Measurements from ENCODE around the gene ITGBL1. TPM values are rescaled to one million over a fixed set of nuclear protein-coding genes. Genes with fewer than 3 reads are reported as not detected.

ITGBL1 gene
- polyA plus RNA-seq, 3 donors = not detected

DNA sequence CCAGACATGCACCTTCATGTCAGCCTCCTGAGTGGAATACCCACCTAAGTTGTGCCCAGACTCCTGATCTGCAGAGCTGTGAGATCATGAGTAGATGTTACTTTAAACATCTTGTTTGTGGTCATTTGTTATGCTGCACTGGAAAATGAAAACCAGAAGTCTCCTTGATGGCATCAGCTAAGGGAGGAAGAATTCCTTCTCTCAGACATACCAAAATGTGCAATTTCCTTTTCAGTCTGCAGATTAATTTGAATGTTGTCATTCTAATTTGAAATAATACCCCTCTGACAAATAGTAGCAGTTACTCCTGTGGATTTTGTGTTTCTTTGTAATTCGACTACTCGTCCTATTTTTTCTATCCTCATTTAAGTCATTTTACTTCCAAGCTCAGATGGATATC is 59.3 kb downstream of the ITGBL1 start:
- no peaks in the 10 kb centered on the region for H3K4me1 ChIP-seq (ENCODE audit: control insufficient read depth in 1 of 2, insufficient read depth in 2 of 2, low read length in 2 of 2)
- H3K4me1 Mint-ChIP-seq = no peaks in the 10 kb centered on the region
- H3K27ac Mint-ChIP-seq = no peak overlapping the region
- no peaks in the 10 kb centered on the region for H3K36me3 Mint-ChIP-seq
- H3K36me3 ChIP-seq (replicated peaks in 1 of 2; ENCODE audit: control insufficient read depth in 1 of 2, insufficient read depth in 2 of 2, low read length in 2 of 2) = no peaks in the 10 kb centered on the region
- no peak for TF ChIP-seq CTCF (IDR thresholded peaks at IDR 0.05)
- intact Hi-C loops (cut with micrococcal nuclease) = no loop called here
- no peak overlapping the region for H3K4me3 Mint-ChIP-seq
- no peak overlapping the region for H3K4me2 ChIP-seq (replicated peaks; ENCODE audit: extremely low read depth, low read length, poor library complexity, severe bottlenecking)
- peaks cover 0 to 2% (median 0%) of the 10 kb centered on the region in 7 donors for H3K9me3 Mint-ChIP-seq
- no peaks in the 10 kb centered on the region for H4K20me1 ChIP-seq (ENCODE audit: insufficient read depth, low read length)
- H3K4me3 ChIP-seq (replicated peaks in 1 of 3; ENCODE audit: low read depth in 2 of 3, low read length in 3 of 3) = no peak overlapping the region
- no peak for DNase-seq
- H2AFZ ChIP-seq (ENCODE audit: insufficient read depth, low read depth, low read length, poor library complexity, severe bottlenecking) = no peak overlapping the region
- no peak overlapping the region for H3K27ac ChIP-seq (ENCODE audit: low read depth in 1 of 2, low read length in 2 of 2)
- H3K79me2 ChIP-seq (ENCODE audit: insufficient read depth, low read length) = no peaks in the 10 kb centered on the region
- no peaks in the 10 kb centered on the region for H3K27me3 Mint-ChIP-seq (ENCODE audit: low read depth in 3 of 3)
- no peaks in the 10 kb centered on the region for H3K9me3 ChIP-seq (replicated peaks in 1 of 2; ENCODE audit: control insufficient read depth in 1 of 2, insufficient read depth in 1 of 2, low read length in 2 of 2)
- WGBS (ENCODE audit: insufficient coverage) = no CpG with 5 or more reads among the region's 2 CpGs
- H3K9ac ChIP-seq (ENCODE audit: insufficient read depth, low read length, poor library complexity, severe bottlenecking) = no peak overlapping the region
- H3K27me3 ChIP-seq (ENCODE audit: control insufficient read depth in 2 of 2, insufficient read depth in 2 of 2, low read length in 2 of 2) = no peaks in the 10 kb centered on the region

GRCh38 chr13:101512650-101513049 is 60.2 kb downstream of the ITGBL1 start:
- no peaks in the 10 kb centered on the region for H3K27me3 Mint-ChIP-seq (ENCODE audit: low read depth in 3 of 3)
- Histone ChIP-seq H3K4me2 (replicated peaks; ENCODE audit: extremely low read depth, low read length, poor library complexity, severe bottlenecking) (no peak overlapping the region), H3K27me3 (ENCODE audit: control insufficient read depth in 2 of 2, insufficient read depth in 2 of 2, low read length in 2 of 2) (no peaks in the 10 kb centered on the region), H4K20me1 (ENCODE audit: insufficient read depth, low read length) (no peaks in the 10 kb centered on the region), H3K79me2 (ENCODE audit: insufficient read depth, low read length) (no peaks in the 10 kb centered on the region), H3K36me3 (replicated peaks in 1 of 2; ENCODE audit: control insufficient read depth in 1 of 2, insufficient read depth in 2 of 2, low read length in 2 of 2) (no peaks in the 10 kb centered on the region), H3K27ac (ENCODE audit: low read depth in 1 of 2, low read length in 2 of 2) (no peak overlapping the region), H3K9me3 (replicated peaks in 1 of 2; ENCODE audit: control insufficient read depth in 1 of 2, insufficient read depth in 1 of 2, low read length in 2 of 2) (no peaks in the 10 kb centered on the region), H2AFZ (ENCODE audit: insufficient read depth, low read depth, low read length, poor library complexity, severe bottlenecking) (no peak overlapping the region), H3K9ac (ENCODE audit: insufficient read depth, low read length, poor library complexity, severe bottlenecking) (no peak overlapping the region), H3K4me1 (ENCODE audit: control insufficient read depth in 1 of 2, insufficient read depth in 2 of 2, low read length in 2 of 2) (no peaks in the 10 kb centered on the region), H3K4me3 (replicated peaks in 1 of 3; ENCODE audit: low read depth in 2 of 3, low read length in 3 of 3) (no peak overlapping the region)
- no peaks in the 10 kb centered on the region for H3K4me1 Mint-ChIP-seq
- no CpG with 5 or more reads among the region's 1 CpG for WGBS (ENCODE audit: insufficient coverage)
- H3K36me3 Mint-ChIP-seq = no peaks in the 10 kb centered on the region
- no peak for TF ChIP-seq CTCF (IDR thresholded peaks at IDR 0.05)
- H3K27ac Mint-ChIP-seq = no peak overlapping the region
- H3K9me3 Mint-ChIP-seq = peaks cover 0 to 2% (median 0%) of the 10 kb centered on the region in 7 donors
- no peak overlapping the region for H3K4me3 Mint-ChIP-seq
- intact Hi-C loops (cut with micrococcal nuclease) = no loop called here
- DNase-seq = no peak

Measured in CD14-positive monocyte (primary cell).